H4 (cell line): ENCODE measurements around the gene VSIR. TPM values are rescaled to one million over a fixed set of nuclear protein-coding genes. Genes with fewer than 3 reads are reported as not detected.

Experiments
- DNase-seq: peaks from one replicate; pipeline ENCODE4 v3.0.0-alpha.2; 2015; ENCODE audit warnings: low spot score
- total RNA-seq: library from RNA; depleted of rRNA; stranded (reverse); fragments of >200 nt; shearing (Covaris generic); gene quantifications from 2 replicates; pipeline ENCODE4 v1.2.3, GENCODE V29; 2014

The VSIR gene
- total RNA-seq, 1 experiment from 2014 or later: 0.81 TPM

GRCh38 chr10:71713135-71714030 lies 59.9 kb downstream of the VSIR start:
- peak; percentile 36 for DNase-seq

- no peak for DNase-seq
Measured at GRCh38 chr10:71712572-71713134, 60.7 kb downstream of the VSIR start.

GRCh38 chr10:71712170-71712569 lies 61.1 kb downstream of the VSIR start:
- no peak for DNase-seq

DNA sequence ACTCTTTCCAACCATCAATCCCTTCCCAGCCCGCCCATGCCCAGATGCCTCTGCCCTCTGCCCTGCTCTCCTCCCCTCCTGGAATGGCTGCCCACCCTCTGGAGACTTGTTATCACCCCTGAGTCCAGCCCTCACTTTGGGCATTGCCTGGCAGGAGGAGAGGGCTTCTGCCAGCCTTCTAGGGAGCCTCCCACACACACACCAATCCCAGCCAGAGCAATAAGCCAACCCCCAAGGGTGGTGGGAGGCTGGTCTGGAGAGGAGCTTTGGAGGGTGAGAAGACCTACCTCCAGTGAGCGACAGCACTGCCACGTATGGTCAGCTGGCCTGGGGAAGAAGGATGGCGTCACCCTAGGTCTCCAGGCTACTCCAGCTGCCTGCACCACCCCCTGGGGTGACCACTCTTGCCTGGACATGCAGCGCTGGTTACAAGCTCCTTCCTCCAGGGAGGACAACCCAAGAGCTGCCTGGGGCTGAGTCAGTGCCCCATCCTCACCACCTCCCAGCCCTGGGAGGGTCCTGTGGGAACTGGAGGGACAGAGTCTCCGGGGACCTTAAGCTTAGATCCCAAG lies 62.2 kb downstream of the VSIR start:
- no peak for DNase-seq

- no peak for DNase-seq
Measured at GRCh38 chr10:71710519-71710918, 62.8 kb downstream of the VSIR start.

DNA sequence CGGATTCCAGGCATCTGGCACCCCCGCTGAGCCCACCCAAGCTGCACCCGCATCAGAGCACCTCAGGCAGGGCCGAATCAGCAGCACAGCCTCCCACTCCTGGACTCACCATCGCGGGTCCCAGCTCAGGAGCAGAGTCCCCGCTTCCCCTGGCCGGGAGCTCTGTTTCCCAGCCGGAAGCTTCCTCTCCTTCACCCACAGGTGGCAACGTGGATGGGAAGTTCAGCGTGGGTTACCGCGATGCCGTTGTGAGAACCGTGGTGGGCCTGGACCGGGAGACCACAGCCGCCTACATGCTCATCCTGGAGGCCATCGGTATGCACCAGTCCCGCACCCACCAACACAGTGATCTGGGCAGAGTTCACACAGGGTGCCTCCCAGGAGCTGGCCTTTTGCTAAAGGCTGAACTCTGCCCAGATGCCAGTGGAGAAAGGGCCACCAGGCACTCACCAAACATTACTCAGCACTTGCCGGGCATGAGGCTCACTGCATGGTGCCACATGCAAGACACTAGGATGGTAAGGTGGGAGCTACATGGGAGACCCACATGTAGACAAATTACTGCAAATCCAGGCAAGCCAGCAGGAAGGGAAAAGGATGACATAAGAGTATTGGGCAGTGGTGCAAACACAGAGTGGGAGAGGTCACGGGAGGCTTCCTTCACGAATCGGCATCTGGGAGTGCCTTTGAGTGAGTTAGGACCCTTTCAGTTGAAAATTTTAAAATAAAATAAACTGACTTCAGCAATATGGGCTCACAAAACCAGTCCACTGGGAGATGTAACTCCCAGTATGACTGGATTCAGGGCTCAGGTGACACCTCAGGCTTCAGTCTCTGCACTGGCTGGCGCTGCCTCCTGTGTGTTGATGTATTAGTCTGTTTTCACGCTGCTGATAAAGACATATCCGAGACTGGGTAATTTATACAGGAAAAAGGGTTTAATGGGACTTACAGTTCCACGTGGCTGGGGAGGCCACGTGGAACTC lies 64.1 kb downstream of the VSIR start:
- DNase-seq: no peak

- DNase-seq: peak; percentile 33
Measured at GRCh38 chr10:71708301-71708703, 65.0 kb downstream of the VSIR start.

DNA sequence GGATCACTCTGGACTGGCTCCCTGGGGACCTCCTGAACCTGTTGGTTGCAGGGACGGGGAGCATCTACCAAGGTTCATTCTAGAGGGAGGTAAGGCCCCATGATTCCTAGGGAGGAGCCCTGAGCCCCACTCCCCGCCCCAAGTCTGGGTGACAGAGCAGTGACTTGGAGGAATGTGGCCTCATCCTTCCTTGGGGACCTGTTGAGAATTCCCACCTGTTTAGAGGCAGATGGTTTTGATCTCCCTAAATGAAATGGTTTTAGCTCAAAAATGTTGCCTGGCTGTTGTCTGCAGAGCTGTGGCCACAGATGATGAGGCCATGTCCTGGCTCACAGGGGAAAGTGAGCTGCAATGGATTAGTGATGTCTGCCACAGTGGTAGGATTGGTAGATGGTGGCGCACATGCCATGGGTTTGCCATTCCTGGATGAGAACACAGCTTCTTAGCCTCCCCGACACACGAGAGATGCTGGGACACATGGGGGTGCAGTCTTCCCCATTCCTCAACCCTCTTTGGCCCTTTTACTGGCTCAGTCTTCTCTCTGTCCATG lies 66.0 kb downstream of the VSIR start:
- DNase-seq: no peak

DNA sequence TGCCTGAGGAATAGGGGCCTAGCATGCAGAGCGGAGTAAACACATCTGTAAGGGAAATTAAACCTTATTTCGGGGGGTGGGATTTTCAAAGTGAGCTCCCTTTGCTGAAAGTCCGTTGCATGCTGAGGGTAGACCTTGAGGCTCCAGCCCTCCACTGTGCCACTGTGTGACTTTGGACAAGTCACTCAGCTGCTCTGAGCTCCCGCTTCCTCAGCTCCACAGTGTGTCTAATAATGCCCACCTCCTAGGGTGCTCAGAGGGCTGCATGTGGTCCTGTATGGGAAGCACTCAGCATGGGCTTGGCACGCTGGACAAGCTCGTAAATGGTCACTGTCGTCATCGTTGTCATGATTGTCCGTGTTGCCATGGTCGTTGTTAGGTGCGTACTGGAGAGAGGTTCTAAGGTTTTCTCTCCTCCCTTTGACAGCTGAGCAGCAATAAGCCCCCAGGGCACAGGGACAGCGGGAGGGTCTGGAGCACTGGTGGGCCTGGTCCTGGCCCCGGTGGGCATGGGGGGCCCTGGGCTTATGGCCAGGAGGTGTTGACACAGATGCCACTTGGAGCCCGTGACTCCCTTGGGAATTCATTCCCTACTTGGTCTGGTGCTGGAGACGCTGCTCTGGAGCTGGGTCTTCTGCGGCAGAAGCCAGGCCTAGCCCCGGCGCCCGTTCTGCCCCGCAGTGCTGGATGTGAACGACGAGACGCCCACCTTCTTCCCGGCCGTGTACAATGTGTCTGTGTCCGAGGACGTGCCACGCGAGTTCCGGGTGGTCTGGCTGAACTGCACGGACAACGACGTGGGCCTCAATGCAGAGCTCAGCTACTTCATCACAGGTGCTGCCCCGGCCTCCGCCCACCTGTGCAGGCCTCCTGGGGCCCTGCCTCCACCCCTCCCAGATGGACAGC lies 66.9 kb downstream of the VSIR start:
- no peak for DNase-seq

DNA sequence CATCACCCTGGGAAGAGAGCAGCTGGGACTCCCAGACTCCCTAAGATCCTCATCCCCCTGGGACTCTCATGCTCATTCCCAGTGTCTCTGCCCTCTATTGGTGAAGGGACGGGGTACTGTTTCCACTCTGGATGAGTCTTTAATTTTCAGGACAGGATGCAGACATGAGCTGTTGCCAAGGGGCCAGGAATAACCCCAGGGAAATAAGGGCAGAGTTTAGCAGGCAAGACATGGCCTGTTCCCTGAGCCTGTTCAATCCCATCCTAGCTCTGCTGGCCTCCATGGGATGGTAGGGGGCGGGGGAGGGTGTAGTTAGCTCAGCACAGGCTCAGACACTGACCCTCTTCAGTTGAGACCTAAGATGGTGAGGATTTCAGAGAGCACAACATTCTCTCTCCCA lies 67.7 kb downstream of the VSIR start:
- no peak for DNase-seq

DNA sequence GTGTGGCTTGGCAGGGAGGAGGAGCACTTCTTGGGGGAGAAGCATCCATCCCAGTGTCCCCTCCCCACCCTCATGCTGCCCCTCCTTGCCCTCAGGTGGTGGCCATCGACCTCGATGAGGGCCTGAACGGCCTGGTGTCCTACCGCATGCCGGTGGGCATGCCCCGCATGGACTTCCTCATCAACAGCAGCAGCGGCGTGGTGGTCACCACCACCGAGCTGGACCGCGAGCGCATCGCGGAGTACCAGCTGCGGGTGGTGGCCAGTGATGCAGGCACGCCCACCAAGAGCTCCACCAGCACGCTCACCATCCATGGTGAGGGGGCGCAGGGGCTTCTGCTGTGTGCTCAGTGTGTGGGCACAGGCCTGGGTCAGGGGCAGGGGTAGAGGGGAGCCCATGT lies 68.5 kb downstream of the VSIR start:
- DNase-seq: no peak

DNA sequence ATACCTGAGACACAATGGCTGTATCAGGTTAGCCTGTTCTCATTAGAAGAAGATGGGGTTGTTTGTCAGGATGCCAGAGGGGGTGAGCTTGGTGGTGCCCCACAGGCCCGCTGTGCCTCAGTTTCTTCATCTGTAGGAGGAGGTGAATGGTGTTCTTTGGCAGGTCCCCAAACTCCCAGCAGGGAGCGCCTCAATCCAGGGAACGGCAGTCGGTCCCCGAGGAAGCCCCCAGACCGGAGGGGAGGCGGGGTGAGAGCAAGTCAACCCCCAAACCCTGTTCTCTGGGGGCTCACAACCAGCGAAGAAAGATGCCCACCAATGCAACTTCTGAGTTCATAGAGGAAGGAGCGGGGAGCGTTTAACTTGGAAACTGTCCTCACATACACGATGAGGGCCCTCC lies 69.7 kb downstream of the VSIR start:
- no peak for DNase-seq

DNA sequence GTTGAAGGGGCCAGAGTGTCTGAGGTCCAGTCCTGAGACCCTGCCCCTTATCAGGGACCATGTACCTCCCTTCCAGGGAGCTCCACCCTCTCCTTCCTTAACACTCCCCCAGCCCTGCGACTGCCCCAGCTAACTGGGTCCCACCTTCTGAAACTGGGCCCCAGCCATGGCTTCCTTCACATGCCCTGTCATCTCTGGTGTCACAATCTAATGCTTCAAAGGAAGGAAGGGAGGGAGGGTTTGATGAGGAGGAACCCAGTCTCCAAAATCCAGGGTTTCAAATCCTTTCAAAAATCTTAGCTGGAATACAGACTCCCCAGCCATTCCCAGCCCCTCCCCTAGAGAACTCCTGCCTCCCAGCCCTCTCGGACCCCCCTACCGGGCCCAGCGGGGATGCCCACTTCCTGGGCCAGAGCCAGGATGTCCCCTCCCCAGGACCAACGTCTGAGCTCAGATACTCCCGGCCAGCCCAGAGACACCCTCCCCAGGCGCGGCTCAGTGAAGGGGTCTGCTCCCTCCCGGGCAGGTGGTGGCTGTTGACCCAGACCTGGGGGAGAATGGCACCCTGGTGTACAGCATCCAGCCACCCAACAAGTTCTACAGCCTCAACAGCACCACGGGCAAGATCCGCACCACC lies 71.7 kb downstream of the VSIR start:
- no peak for DNase-seq

DNA sequence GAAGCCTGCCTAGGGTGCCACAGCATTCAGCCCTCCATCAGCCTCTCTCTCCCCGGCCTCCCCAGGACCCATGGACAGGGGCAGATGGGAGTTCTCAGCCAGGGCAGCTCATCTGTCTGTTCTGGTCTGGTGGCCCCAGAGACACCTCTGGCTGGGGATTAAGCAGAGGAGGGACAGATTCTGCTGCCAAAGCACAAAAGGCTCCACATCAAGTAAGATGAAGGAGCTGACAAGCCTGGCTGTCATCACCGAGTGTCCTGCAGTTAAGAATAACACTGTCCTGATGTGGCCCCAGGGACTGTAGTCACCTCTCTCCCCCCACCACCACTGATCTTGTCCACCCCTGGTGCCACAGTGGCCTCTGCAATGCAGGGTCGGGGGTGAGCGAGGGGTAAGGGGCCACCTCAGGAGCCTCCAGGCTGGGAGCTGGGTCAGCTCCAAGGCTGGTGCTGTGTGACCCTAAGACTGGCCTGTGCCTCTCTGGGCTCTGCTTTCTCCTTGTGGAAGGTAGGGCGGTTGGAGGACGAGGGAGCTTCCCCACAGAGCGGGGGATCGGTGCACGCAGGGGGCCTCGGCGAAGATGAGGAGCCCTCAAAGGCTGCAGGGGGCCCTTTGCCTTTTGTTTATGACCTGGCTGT lies 72.5 kb downstream of the VSIR start:
- DNase-seq: no peak

GRCh38 chr10:71698737-71699136 lies 74.6 kb downstream of the VSIR start:
- DNase-seq: no peak

DNA sequence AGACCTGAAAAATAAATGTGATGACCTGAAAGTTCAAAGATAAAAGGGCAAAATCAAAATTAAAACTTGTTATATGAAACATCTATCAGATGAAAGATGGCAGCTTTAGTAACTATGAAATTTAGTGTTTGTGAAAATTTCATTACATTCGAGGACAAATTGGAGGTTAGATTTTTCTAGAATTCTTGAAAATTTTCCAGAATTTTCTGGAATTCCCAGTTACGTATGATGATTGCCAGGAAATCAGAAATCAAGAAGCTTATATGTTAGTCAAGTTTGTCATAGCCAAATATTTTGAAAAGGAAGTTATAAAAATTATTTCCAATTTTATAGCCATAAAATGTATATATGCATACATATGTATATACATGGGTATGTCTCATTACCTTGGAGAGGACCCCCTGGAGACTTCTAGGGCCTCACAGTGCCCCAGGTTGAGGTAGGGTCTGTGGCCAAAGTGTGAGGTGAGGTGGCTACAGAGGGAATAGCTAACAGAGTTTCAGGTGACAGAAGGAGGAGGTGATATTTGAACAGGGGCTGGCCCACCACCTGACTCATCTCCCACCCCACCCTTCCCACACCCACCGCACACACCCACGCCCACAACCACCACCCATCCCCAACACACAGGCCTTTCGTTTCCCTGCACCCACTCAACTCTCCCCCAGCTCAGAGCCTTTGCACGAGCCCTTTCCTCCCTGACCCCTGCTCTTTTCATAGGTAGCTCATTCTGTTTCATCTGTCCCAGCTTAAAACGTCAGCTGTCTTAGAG lies 75.2 kb downstream of the VSIR start:
- DNase-seq: no peak
